ENCODE data around the gene TMEM269.

DNA sequence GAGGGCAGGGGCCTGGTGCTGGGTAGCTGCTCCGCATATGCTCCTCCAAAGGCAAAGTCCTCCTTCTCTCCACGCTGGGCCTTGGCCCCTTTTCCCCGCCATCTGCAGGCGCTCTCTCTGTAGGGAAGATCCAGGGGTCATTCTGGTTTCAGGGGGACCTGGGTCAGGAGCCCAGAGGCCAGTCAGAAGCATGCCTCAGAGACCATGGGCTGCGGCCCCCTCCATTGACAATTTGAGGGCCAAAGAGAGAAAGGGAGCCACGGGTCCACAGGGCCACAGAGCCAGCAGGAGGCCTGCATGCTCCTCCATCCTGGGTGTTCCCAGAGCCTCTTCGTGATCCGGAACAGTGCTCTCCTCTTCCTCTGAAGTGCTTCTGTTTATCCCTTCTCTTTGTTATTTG is 42.6 kb upstream of the TMEM269 start:
- TF ChIP-seq EZH2 (IDR thresholded peaks at IDR 0.05; ENCODE audit: insufficient read depth, poor library complexity, severe bottlenecking), result no peak
- no peak for TF ChIP-seq EZH2phosphoT487 (IDR thresholded peaks at IDR 0.05; ENCODE audit: insufficient read depth, low read depth)
